ENCODE data around the gene AR.

The AR gene

GRCh38 chrX:67538383-67538782 lies 5.4 kb upstream of the AR start:
- H3K36me3 ChIP-seq, result no peaks in the 10 kb centered on the region
- no peak overlapping the region for H3K4me3 ChIP-seq
- DNase-seq, result no peak
- no peak overlapping the region for H3K27ac ChIP-seq
- no peaks in the 10 kb centered on the region for H3K9me3 ChIP-seq
- H3K4me1 ChIP-seq, result no peaks in the 10 kb centered on the region
- intact Hi-C loops (cut with DNase I; ENCODE audit: low total_unique reads), result no loop called here
- no peaks in the 10 kb centered on the region for H3K27me3 ChIP-seq
- TF ChIP-seq, protein P1, sequence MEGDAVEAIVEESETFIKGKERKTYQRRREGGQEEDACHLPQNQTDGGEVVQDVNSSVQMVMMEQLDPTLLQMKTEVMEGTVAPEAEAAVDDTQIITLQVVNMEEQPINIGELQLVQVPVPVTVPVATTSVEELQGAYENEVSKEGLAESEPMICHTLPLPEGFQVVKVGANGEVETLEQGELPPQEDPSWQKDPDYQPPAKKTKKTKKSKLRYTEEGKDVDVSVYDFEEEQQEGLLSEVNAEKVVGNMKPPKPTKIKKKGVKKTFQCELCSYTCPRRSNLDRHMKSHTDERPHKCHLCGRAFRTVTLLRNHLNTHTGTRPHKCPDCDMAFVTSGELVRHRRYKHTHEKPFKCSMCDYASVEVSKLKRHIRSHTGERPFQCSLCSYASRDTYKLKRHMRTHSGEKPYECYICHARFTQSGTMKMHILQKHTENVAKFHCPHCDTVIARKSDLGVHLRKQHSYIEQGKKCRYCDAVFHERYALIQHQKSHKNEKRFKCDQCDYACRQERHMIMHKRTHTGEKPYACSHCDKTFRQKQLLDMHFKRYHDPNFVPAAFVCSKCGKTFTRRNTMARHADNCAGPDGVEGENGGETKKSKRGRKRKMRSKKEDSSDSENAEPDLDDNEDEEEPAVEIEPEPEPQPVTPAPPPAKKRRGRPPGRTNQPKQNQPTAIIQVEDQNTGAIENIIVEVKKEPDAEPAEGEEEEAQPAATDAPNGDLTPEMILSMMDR (IDR thresholded peaks at IDR 0.05), result no peak

- DNase-seq, result peak; percentile 22 to 63
- TF ChIP-seq, protein P1 (IDR thresholded peaks at IDR 0.05), result no peak
- Histone ChIP-seq H3K27me3 (no peaks in the 10 kb centered on the region), H3K27ac (peak overlapping the region; percentile 81 to 84), H3K4me3 (peak overlapping the region; percentile 59 to 70), H3K9me3 (no peaks in the 10 kb centered on the region), H3K4me1 (peaks cover 0 to 10% (median 0%) of the 10 kb centered on the region in 4 donors), H3K36me3 (no peaks in the 10 kb centered on the region)
- intact Hi-C loops (cut with DNase I; ENCODE audit: low total_unique reads), result no loop called here
These were observed 637 bp downstream of the AR start for GRCh38 chrX:67544281-67545035.

DNA sequence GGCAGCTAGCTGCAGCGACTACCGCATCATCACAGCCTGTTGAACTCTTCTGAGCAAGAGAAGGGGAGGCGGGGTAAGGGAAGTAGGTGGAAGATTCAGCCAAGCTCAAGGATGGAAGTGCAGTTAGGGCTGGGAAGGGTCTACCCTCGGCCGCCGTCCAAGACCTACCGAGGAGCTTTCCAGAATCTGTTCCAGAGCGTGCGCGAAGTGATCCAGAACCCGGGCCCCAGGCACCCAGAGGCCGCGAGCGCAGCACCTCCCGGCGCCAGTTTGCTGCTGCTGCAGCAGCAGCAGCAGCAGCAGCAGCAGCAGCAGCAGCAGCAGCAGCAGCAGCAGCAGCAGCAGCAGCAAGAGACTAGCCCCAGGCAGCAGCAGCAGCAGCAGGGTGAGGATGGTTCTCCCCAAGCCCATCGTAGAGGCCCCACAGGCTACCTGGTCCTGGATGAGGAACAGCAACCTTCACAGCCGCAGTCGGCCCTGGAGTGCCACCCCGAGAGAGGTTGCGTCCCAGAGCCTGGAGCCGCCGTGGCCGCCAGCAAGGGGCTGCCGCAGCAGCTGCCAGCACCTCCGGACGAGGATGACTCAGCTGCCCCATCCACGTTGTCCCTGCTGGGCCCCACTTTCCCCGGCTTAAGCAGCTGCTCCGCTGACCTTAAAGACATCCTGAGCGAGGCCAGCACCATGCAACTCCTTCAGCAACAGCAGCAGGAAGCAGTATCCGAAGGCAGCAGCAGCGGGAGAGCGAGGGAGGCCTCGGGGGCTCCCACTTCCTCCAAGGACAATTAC lies 1.4 kb downstream of the AR start:
- peak overlapping the region; percentile 81 to 84 for H3K27ac ChIP-seq
- no peaks in the 10 kb centered on the region for H3K36me3 ChIP-seq
- no peaks in the 10 kb centered on the region for H3K27me3 ChIP-seq
- H3K4me1 ChIP-seq, result peaks cover 0 to 14% (median 0%) of the 10 kb centered on the region in 4 donors
- peak overlapping the region; percentile 59 to 70 for H3K4me3 ChIP-seq
- intact Hi-C loops (cut with DNase I; ENCODE audit: low total_unique reads), result no loop called here
- no peaks in the 10 kb centered on the region for H3K9me3 ChIP-seq
- peak; percentile 21 to 64 for DNase-seq
- TF ChIP-seq, protein P1 (IDR thresholded peaks at IDR 0.05), result no peak

- Histone ChIP-seq H3K27ac (peak overlapping the region; percentile 77 to 84), H3K36me3 (no peaks in the 10 kb centered on the region), H3K27me3 (no peaks in the 10 kb centered on the region), H3K4me1 (peaks cover 0 to 16% (median 0%) of the 10 kb centered on the region in 4 donors), H3K4me3 (peak overlapping the region; percentile 59 to 70), H3K9me3 (no peaks in the 10 kb centered on the region)
- intact Hi-C loops (cut with DNase I; ENCODE audit: low total_unique reads), result no loop called here
- peak; percentile 23 to 62 for DNase-seq
- TF ChIP-seq, protein P1 (IDR thresholded peaks at IDR 0.05), result no peak
These were observed 2.2 kb downstream of the AR start for GRCh38 chrX:67545893-67546495.

DNA sequence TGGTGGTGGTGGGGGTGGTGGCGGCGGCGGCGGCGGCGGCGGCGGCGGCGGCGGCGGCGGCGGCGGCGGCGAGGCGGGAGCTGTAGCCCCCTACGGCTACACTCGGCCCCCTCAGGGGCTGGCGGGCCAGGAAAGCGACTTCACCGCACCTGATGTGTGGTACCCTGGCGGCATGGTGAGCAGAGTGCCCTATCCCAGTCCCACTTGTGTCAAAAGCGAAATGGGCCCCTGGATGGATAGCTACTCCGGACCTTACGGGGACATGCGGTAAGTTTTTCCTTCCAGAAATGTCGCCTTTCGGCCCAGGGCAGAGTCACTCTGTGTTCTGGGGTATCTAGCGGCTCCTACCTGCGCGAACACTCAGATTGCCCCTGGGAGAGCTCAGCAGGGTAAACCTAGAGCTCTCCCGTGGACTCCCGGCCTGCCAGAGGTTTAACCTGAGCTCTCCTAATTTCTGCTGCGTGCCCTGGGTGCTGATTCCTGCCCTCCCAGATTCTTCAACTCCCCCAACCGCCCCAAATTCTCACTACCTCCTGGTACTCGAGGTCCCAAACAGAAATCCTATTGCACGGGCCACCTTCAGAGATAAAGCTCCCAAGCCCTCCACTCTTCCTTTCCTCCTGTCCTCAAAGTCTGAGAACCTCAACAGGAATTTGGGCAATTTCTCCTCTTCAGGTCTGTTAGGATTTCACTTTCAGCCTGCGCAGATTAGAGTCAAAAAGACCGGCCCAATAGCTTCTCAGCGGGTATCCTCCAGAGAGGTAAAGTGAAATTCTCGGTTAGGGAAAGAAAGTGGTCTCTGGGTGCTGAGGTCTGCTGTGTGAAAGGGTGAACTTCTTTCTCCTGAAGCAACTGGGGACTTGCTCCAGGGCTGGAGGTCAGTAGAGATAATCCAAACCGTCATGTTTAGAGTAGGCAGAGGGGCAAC lies 2.9 kb downstream of the AR start:
- Histone ChIP-seq H3K4me1 (peaks cover 0 to 16% (median 0%) of the 10 kb centered on the region in 4 donors), H3K4me3 (peak overlapping the region; percentile 59 to 70), H3K27me3 (no peaks in the 10 kb centered on the region), H3K27ac (peak overlapping the region; percentile 77 to 84), H3K9me3 (no peaks in the 10 kb centered on the region), H3K36me3 (no peaks in the 10 kb centered on the region)
- intact Hi-C loops (cut with DNase I; ENCODE audit: low total_unique reads), result no loop called here
- TF ChIP-seq, protein P1 (IDR thresholded peaks at IDR 0.05), result no peak
- peak in 1 of 2 donors; percentile 53 for DNase-seq

Data from tibial artery (tissue), 4 donors.